NCI-H2171 treated with DMSO at 0.1 percent for 48 hours (cell line): ENCODE measurements around the gene CHCHD6.

Experiments used
- DNase-seq: peaks from one replicate; lab custom pipeline; 2025; lab: John Stamatoyannopoulos, UW

Gene CHCHD6

GRCh38 chr3:126959921-126960603 is 256.0 kb downstream of the CHCHD6 start:
- DNase-seq = peak; percentile 44

DNA sequence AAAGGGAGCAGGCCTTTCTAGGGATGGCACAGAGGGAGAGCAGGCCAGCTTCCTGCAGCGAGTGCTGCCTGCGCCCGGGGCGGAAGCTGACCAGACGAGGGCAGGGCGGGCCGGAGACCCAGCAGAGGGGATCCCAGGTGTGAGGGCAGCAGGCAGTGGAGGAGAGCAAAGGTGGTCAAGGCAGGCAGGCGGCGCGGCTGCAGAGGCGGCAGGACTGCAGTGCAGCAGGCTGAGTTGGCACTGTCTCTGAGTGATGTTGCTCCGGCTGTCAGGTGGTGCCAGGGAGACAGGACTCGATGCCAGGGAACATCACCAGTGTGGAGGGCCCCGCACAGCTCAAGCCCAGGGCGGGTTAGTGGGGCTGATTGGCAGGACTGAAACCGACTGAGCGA is 256.6 kb downstream of the CHCHD6 start:
- no peak for DNase-seq

GRCh38 chr3:126961191-126961790 is 257.3 kb downstream of the CHCHD6 start:
- DNase-seq = peak; percentile 95

- DNase-seq = no peak
These were observed 257.9 kb downstream of the CHCHD6 start for GRCh38 chr3:126961791-126962461.

DNA sequence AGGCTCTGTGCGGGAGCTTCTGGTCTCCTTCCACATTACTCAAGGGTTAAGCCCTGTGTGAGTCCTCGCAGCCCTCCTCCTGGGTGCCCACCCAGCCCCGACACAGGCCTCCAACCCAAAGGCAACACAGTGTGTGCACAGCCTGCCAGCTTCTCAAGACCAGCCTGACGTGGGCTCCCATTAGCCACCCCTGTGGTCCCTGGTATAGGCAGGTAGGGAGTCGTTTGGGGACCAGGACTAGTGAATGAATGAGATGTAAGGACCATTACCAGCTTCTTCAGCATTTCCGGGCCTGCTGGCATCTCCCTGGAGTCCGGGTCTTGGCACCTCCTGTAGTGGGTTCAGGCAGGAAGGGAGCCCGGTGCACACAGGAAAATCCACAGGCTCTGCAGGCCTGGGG is 258.7 kb downstream of the CHCHD6 start:
- DNase-seq = no peak

DNA sequence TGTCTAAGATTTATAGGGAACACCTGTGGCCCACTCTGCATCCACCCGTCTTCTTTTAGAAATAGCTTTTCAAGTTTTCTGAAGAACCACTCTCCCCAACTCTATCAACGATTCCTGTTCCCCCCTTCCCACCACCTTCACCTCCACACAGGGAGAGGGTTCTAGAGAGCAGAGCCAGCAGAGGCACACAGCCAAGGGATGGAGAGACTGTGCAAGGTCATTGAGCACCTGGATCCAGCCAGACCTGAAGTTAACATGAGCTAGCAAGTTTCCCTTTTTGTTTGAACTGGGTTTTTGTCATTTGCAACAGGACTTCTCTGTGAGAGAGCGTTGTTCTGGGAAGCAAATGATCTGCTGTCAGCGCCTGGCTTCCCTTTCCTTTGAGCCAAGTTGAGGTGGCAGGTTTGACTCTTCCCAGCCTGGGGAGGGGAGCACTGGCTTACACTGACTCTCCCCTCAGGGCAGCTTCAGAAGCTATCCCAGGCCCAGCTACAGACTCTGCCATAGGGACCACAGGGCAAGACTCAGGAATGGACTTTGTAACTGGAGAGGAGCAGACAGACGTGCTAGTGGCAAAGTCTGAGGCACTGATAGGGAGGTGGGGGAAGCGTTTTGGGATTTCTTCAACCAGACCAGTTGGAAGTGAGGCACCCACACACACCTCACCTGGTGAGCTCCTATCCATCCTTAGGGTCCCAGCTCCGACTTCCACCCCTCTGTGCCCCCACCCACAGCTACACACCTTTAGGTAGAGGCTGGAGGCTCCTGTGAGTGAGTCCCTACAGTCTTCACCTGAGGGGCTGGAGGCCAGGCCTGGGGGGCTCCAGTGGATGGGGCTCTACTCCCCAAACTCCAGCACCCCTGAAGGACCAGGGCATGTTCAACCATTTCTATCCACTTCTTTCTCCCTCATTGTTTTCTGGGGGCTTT is 259.5 kb downstream of the CHCHD6 start:
- DNase-seq = no peak

DNA sequence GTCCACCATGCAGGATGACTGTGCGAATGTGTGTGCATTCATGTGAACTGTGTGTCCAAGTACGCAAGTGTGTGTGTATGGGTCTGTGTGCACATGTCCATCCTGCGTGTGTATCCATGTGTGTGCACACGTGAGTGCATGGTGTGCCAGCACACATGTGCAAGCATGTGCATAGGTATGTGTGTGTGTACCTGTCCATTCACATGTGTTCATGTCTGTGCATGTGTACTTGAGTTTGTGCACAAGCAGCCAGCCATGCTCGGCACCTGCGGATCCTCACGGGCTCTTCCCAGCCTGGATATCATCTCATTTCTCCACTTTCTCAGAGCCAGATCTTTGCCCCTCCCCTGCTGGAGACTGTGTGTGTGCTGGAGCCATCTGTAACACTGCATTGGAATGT is 260.2 kb downstream of the CHCHD6 start:
- DNase-seq = peak; percentile 23

GRCh38 chr3:126964950-126965349 is 260.9 kb downstream of the CHCHD6 start:
- peak; percentile 79 for DNase-seq

GRCh38 chr3:126965526-126966080 is 261.6 kb downstream of the CHCHD6 start:
- DNase-seq = no peak

- no peak for DNase-seq
These were observed 263.3 kb downstream of the CHCHD6 start for GRCh38 chr3:126967386-126967785.

GRCh38 chr3:126968391-126969390 is 264.7 kb downstream of the CHCHD6 start:
- no peak for DNase-seq

DNA sequence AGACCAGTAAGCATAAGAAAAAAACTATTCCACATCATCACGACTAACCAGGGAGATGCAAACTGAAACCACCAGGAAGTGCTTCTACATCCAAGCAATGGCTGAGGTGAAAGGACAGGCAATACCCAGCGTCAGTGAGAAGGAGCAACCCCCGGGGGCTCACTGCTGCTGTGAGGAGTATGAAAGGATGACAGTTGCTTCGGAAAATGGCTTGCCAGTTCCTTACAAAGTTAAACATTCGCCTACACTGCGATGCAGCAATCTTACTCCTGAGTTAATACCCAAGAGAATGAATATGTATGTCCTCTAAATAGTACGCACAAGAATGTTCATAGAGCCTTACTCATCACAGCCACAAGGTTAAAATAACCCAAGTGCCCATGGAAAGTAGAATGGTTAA is 265.5 kb downstream of the CHCHD6 start:
- DNase-seq = no peak

GRCh38 chr3:126970101-126970500 is 266.1 kb downstream of the CHCHD6 start:
- DNase-seq = no peak

GRCh38 chr3:126970921-126971320 is 266.9 kb downstream of the CHCHD6 start:
- no peak for DNase-seq

DNA sequence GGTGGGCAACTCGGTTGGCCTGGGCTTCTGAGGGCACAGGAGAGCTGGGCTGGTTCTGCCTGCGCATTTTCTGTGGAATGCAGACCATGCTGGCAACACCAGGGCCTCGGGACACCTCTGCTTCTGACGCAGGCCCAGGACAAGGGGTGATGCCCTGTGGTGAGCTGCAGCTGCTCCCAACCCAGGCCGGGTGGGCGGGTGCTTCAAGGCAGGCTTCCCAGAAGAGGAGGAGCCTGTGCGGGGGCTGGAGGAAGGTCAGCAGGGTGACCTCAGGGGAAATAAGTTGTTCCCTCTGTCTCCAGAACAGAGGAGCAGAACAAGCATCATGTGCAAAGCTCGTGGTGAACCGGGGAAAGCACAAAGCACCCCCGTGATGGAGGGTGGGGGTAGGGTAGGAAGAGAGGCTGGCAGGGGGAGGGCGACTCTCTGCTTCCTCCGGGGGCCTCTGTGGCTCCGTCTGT is 267.9 kb downstream of the CHCHD6 start:
- no peak for DNase-seq

GRCh38 chr3:126972866-126973265 is 268.8 kb downstream of the CHCHD6 start:
- DNase-seq = no peak

DNA sequence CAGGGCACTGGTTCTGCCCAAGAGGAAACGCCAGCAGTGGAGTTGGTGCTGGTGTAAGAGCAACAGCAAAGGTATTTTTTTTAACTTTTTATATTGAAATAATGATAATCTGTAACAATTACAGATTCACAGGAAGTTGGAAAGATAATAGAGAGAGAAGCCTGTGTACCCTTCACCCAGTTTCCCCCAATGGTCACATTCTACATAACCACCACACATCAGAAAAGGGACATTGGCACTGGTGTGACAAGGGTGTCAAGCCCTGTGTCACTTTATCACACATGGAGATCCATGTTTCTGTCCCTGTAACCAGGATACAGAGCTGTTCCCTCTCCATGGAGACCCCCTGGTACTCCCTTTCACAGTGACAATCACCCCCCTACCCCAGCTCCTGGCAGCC is 269.8 kb downstream of the CHCHD6 start:
- no peak for DNase-seq

- no peak for DNase-seq
These were observed 270.7 kb downstream of the CHCHD6 start for GRCh38 chr3:126974756-126975155.

DNA sequence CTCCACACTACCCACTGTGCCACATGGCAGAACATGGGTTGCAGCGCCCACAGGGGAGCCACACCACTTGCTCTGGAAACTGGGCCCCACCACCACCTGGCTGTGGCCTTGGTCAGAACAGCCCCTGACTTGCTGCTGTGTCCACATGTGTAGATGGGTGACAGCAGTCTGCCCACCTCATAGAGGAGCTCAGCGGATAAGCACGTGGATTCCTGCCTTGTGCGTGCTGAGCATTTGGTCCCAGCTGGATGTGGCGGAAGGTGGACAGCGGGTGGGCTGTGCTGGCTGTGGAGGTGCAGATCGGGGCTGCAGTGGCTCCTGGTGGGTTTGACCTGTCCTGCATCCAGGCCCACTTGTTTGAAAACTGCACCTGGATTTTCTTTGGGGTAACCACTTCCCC is 272.9 kb downstream of the CHCHD6 start:
- DNase-seq = no peak

- DNase-seq = no peak
These were observed 273.8 kb downstream of the CHCHD6 start for GRCh38 chr3:126977821-126978220.

GRCh38 chr3:126978291-126978690 is 274.3 kb downstream of the CHCHD6 start:
- DNase-seq = no peak
